GM13977 (cell line): ENCODE measurements around the gene SLC44A3.
A peak's percentile ranks its signal among the peaks of the same experiment; 100 is the strongest.

Experiments
- DNase-seq: peaks from one replicate; pipeline ENCODE4 v3.0.0; 2012; ENCODE audit warnings: low spot score
- CTCF ChIP-seq: IDR thresholded peaks from 2 replicates; pipeline ENCODE4 v1.5.1; 2012; ENCODE audit warnings: mild to moderate bottlenecking, control low read depth; ENCODE audit not compliant: insufficient read depth; ENCODE audit errors: extremely low read depth, missing control alignments
- in situ Hi-C: fragments of 300-500 bp; cut with MboI; formaldehyde crosslinking; loops from one replicate; pipeline ENCODE4 v1.12.0; 2022; ENCODE audit warnings: low sequenced_read_pairs, low pct_unique_long_range_greater_than_20kb, mixed read lengths, inconsistent platforms; ENCODE audit not compliant: unreplicated experiment

Gene SLC44A3

GRCh38 chr1:94922761-94923331 is 102.7 kb downstream of the SLC44A3 start:
- TF ChIP-seq CTCF = no peak
- no peak for DNase-seq
- in situ Hi-C loops = no loop called here

GRCh38 chr1:94925004-94925403 is 104.8 kb downstream of the SLC44A3 start:
- in situ Hi-C loops = no loop called here
- DNase-seq = no peak
- TF ChIP-seq CTCF = no peak

- DNase-seq = peak; percentile 46
- TF ChIP-seq CTCF = no peak
- in situ Hi-C loops = no loop called here
These were observed 105.5 kb downstream of the SLC44A3 start for GRCh38 chr1:94925561-94926125.

- in situ Hi-C loops = no loop called here
- TF ChIP-seq CTCF = peak; percentile 27
- DNase-seq = peak; percentile 67
These were observed 106.2 kb downstream of the SLC44A3 start for GRCh38 chr1:94926126-94926914.

GRCh38 chr1:94926915-94927404 is 106.8 kb downstream of the SLC44A3 start, which contains the start of gene CNN3:
CNN3 (minus strand) TSS chr1:94927110; CDS start chr1:94926894, 216 bp downstream.
- peak; percentile 94 for DNase-seq
- in situ Hi-C loops = no loop called here
- TF ChIP-seq CTCF = no peak

GRCh38 chr1:94927405-94928175 is 107.4 kb downstream of the SLC44A3 start:
- DNase-seq = no peak
- in situ Hi-C loops = no loop called here
- TF ChIP-seq CTCF = no peak
